Ishikawa (cell line): ENCODE measurements around the gene SV2A.

ENCODE experiments used
- EP300 ChIP-seq: IDR thresholded peaks from 2 replicates; pipeline ENCODE4 v1.6.1; 2012; ENCODE audit warnings: borderline replicate concordance
- FOXM1 ChIP-seq: IDR thresholded peaks from 2 replicates; pipeline ENCODE4 v1.6.1; 2012; ENCODE audit warnings: low read depth, borderline replicate concordance
- NFIC ChIP-seq: IDR thresholded peaks from 2 replicates; pipeline ENCODE4 v1.6.1; 2012
- RAD21 ChIP-seq: IDR thresholded peaks from 2 replicates; pipeline ENCODE4 v1.6.1; 2012; ENCODE audit warnings: low read depth
- TAF1 ChIP-seq: IDR thresholded peaks from 2 replicates; pipeline ENCODE4 v1.6.1; 2012; ENCODE audit warnings: low read depth, mild to moderate bottlenecking
- TF ChIP-seq, protein P1 (sequence below): IDR thresholded peaks from 2 replicates; pipeline ENCODE4 v1.6.1; 2012
- TF ChIP-seq, protein P2 (sequence below): IDR thresholded peaks from 2 replicates; pipeline ENCODE4 v1.6.1; 2012; ENCODE audit warnings: low read depth, mild to moderate bottlenecking

DNA sequence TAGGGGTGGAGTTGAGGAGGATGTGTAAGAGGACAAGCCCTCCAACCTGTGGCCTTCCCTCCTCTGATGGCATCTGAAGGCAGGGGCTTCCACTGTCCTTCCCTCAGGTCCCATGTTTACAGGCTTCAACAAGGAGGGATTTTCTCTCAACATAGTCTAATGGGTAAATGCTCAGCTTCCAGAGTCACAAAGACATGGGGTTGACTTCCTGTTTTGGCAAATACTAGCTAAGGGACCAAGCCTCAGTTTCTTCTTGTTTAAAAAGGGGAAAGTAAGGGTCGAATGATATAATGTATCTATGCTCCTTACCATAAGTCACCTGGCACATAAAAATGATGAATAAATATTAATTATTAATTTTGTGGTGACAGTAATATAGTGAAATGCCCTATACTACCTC lies 3.1 kb downstream of the SV2A start:
- TF ChIP-seq, protein P1, sequence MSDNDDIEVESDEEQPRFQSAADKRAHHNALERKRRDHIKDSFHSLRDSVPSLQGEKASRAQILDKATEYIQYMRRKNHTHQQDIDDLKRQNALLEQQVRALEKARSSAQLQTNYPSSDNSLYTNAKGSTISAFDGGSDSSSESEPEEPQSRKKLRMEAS: no peak
- TF ChIP-seq RAD21 (no peak), EP300 (no peak), NFIC (no peak), TAF1 (no peak), FOXM1 (no peak)
- TF ChIP-seq, protein P2, sequence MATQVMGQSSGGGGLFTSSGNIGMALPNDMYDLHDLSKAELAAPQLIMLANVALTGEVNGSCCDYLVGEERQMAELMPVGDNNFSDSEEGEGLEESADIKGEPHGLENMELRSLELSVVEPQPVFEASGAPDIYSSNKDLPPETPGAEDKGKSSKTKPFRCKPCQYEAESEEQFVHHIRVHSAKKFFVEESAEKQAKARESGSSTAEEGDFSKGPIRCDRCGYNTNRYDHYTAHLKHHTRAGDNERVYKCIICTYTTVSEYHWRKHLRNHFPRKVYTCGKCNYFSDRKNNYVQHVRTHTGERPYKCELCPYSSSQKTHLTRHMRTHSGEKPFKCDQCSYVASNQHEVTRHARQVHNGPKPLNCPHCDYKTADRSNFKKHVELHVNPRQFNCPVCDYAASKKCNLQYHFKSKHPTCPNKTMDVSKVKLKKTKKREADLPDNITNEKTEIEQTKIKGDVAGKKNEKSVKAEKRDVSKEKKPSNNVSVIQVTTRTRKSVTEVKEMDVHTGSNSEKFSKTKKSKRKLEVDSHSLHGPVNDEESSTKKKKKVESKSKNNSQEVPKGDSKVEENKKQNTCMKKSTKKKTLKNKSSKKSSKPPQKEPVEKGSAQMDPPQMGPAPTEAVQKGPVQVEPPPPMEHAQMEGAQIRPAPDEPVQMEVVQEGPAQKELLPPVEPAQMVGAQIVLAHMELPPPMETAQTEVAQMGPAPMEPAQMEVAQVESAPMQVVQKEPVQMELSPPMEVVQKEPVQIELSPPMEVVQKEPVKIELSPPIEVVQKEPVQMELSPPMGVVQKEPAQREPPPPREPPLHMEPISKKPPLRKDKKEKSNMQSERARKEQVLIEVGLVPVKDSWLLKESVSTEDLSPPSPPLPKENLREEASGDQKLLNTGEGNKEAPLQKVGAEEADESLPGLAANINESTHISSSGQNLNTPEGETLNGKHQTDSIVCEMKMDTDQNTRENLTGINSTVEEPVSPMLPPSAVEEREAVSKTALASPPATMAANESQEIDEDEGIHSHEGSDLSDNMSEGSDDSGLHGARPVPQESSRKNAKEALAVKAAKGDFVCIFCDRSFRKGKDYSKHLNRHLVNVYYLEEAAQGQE: no peak
